Vagina (tissue), 2 donors: ENCODE measurements around the gene SIAE.

Experiments used
- CTCF ChIP-seq, 3 experiments: fragments of 450-650 bp in 2 of 3; fragments of 200-600 bp in 1 of 3; sonication (generic) in 1 of 3; IDR thresholded peaks; one replicate each; pipeline ENCODE4 v1.5.1; 2017 to 2019; ENCODE audit warnings: antibody characterized with exemption in 3 of 3, mild to moderate bottlenecking in 2 of 3, moderate library complexity in 2 of 3
- POLR2A ChIP-seq, 2 donors: fragments of 450-650 bp; IDR thresholded peaks; one replicate each; pipeline ENCODE4 v1.6.1; 2017; ENCODE audit warnings: antibody characterized with exemption in 2 of 2, mild to moderate bottlenecking in 2 of 2, moderate library complexity in 2 of 2

GRCh38 chr11:124625504-124626168 is 47.9 kb downstream of the SIAE start:
- TF ChIP-seq CTCF (IDR thresholded peaks at IDR 0.05) (no peak), POLR2A (IDR thresholded peaks at IDR 0.05) (no peak)
